OCI-M2 (cell line): ENCODE data around the gene GRIK1.

Source experiments
- DNase-seq: peaks from one replicate; lab custom pipeline; 2025; ENCODE audit not compliant: unreplicated experiment; lab: John Stamatoyannopoulos, UW

The GRIK1 gene

DNA sequence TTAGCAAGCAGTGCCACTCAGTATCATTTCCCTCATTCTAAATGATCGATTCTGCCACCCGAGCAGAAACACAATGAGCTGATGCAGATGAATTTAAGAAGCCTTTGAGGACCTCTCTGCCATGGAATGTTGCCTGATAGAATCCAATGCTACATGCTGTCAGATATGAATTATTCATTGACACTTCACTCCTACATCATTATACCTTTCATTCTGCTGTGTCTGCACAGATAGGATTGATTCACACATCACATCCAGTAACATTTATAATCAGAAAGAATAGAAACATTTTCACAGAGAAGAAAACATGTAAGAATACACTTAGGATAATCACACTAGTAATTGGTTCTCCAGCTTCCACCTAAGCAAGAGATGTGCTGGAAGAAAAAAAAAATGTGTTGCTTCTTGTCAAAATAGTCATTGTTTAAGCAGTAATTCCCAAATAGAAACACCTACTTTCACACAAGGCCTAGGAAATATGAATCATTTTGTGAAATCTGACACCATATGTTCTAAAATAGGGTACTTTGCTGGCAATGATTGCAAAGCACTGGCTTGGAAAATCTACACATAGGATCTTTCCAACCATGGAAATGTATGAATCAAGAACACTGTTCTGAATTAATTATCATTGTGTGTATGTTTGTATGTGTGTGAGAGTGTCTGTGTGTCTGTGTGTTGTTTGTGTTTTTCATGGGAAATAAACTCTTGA lies 110.1 kb downstream of the GRIK1 start:
- no peak for DNase-seq

GRCh38 chr21:29827647-29828046 lies 112.1 kb downstream of the GRIK1 start:
- no peak for DNase-seq

- no peak for DNase-seq
These were observed 112.6 kb downstream of the GRIK1 start for GRCh38 chr21:29827236-29827635.

DNA sequence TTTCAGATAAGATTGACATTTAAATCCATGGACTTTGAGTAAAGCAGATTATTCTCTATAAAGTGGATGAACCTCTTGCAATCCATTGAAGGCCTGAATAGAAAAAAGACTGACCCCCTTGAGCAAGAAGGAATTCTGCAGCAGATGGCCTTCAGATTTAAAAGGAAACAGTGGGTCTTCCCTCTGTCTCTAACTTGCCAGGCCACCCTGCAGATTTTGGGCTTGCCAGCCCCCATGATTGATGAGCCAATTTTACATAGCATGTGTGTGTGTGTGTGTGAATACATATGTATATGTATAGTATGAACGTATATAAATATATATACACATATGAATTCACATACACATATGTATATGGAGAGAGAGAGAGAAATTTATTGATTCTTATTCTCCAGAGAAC lies 113.4 kb downstream of the GRIK1 start:
- DNase-seq, result no peak

DNA sequence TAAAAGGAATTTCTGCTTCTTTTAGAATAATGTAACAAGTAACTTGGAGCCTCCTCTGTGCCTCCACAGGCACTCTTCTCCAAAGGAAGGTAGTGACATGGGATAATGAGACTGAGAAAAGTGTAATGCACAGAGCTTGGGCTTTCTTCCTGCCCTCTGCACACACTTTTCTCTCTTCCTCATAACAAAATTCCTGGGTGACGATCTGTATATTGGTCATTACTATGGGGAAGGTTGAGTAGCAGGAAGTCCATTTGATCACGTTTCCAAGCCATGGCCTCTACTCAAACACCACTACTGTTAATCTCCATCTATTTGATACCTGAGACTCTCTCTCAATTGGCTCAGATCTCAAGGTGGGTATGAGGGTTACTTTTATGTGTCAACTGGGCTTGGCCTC lies 113.9 kb downstream of the GRIK1 start:
- DNase-seq, result no peak

GRCh38 chr21:29825345-29825744 lies 114.5 kb downstream of the GRIK1 start:
- no peak for DNase-seq

- no peak for DNase-seq
These were observed 117.7 kb downstream of the GRIK1 start for GRCh38 chr21:29822064-29822463.

- DNase-seq, result no peak
These were observed 118.6 kb downstream of the GRIK1 start for GRCh38 chr21:29821230-29821629.

DNA sequence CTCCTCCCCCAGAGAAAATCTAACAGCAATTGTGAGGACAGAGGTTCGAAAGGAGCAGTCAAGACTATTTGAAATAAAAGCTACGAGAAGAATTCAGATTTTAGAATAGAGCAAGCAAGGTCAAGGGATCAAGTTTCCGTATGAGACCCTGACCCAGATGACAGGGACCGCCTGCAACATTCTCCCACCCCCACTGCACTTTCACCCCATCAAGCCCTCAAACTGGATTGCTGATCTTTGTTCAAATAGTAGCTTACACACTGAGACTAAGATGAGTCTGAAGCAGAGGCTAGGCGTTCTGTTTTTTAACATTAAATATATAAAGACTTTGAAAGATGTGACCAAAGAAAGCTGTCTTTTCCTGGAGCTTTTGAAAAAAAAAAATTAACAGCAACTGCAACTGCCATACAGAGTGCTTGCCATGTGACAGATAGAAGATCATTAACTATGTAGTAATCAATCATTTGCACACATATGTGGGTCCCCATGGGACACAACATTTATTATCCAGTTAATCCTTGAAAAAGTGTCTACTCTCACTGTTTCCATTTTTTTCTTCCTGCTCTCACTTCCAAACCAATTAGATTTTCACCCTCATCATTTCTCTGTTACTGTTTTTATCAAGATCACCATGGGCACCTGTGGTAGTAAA lies 120.0 kb downstream of the GRIK1 start:
- DNase-seq, result no peak

GRCh38 chr21:29818383-29818921 lies 121.3 kb downstream of the GRIK1 start:
- no peak for DNase-seq

DNA sequence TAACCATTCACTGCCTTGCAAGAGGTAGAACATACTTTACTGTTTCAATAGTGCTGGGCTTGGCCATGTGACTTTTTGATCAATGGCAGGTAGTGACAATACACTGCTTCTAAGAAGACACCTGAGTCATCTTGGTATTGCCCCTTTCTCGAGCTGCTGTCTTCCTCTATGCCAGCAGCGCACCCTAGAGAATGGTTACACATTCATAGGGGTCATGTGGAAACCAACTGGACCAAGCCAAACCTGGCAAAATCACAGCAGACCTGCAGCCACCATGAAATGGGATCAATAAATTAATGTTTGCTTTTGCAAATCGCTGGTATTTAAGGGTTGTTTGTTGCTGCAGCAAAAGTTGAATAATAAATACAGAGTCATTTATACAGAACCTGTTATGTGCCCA lies 122.3 kb downstream of the GRIK1 start:
- DNase-seq, result no peak

DNA sequence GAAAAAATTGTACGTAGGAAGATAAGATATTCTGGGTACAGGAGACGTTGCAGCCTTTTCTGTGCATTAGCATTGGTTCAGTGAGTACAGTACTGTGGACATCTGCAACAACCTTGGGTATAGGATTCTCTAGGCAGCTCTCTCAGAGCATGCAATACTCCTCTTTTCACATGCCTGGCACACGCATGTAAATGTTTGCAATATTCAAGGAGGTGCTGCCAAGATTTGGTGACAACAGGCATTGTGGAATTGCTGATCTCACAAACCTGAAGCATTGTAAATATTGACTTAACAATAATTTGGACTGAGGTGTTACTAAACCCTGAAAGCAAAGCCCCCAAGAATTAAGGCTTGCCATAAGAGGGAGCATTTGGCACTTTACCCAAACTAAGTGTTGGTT lies 126.8 kb downstream of the GRIK1 start:
- no peak for DNase-seq

- no peak for DNase-seq
These were observed 128.9 kb downstream of the GRIK1 start for GRCh38 chr21:29810871-29811270.

DNA sequence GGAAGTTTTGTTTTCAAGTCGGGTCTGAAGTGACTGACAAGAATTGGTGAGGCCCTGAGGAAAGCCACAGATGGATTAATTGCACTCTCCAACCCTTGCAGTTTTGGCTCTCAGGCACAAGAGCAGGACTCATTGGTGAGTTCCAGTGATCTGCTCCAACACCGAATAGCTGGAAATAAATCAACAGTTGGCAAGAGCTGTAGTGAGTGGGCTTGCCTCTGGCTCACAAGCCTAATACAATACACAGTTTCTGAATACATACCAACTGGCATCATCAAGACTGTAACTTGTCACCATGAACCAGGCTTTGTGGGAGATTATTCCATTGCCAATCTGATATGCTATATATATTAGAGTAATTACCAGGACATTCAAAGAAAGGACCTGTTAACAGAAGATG lies 131.6 kb downstream of the GRIK1 start:
- DNase-seq, result no peak

GRCh38 chr21:29805105-29805504 lies 134.7 kb downstream of the GRIK1 start:
- DNase-seq, result no peak

DNA sequence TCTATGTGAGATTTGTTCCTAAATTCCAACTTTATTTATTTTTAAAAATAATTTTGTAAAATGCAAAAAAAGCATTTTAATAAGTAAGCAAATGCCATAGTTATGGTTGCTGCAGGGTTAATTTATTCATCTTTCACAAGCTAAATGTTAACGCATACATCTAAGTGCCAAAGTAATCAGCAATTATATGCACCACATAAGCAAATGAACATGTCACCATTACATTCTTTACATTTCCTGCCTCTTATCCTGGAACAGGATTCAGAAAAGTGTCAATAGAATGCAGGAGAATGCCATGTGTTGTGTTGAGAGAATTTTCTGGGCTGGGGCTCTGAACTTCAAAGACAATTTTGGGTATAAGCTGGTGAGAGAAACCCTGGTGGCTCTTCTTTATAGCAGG lies 136.6 kb downstream of the GRIK1 start:
- no peak for DNase-seq

DNA sequence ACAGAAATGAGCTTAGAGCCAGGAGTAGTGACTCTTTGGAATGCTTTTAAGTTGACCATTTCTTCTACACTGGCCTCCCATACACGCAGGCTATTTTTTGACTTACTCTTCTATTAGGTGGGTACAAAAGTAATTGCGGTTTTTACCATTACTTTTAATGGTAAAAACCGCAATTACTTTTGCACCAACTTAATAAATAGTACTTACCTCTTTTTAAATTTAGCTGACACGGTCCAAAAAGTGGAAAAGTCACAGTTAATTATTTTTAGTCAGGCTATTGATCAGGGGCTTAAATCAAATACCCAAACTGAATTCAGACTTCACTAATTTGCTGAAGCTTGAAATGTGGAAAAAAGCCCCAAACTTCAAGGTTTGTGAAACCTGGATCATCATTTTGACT lies 138.7 kb downstream of the GRIK1 start:
- no peak for DNase-seq

DNA sequence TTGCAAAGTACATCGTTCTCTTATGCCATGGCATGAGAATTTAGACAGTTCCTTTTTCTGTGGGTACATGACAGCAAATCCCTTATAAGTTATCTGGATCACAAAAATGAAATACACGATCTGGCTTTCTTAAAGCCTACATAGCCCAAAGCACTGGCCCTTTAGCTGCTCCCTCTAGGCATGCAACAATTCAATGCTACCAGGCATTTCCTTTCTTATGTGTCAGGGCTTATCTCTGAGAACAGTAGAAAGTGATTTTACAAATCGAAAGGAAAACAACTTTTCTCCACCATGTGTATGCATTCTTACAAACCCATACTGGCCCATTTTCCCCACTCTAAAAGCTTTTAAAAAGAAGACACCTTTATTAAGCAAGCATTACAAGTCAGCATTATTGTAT lies 139.7 kb downstream of the GRIK1 start:
- DNase-seq, result no peak

DNA sequence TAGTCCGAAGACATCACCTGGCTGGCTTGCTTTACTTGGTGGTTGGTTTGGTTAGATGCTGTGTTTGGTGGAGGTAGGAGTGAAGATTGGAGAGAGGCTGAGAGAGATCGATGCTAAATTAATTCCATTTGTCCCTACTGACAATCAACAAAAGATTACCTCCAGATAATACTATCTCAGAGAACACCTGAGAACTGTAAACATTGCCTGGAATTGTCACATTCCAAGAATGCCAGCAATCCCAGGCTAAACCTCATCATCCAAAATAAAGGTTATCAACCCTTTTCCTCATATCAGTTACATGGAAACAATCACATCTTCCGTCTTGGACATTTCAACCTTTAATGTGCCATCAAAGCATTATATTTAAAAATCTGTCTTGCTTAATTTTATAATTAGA lies 141.0 kb downstream of the GRIK1 start:
- DNase-seq, result no peak

DNA sequence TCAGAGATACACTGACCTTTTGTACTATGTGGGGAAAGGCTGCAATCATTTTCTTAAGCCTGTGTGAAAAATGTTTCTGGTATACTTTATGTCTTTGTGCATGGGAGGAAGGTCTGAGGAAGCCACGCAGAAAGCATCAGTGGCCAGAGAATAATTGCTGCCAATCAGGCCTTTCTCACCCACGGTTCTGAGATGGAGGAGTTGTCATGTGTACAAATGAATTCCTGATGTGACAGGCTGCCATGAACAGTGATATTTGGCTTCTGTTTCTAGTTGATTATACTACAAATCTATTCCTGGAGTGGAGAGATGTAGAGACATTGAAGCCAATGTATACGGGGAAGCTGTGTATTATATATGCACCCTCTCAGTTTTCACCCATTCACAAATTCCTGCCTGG lies 142.6 kb downstream of the GRIK1 start:
- no peak for DNase-seq

DNA sequence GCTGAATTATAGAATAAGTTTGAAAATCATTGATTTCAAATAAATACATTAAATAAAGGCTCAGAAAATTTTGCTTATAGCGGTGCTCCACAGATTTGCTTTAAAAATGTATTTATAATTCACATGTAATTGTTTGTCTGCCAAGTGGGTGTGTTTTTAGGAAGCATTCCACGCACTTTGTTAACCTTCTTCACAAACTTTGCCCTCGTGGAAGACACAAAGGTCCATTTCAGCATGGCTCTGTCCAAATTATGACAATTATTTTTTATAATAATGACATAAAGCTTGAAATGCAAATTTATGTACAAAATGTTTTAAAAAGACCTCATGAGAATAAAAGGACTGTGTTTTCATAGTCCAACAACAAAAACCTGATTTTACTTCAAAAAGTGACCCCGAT lies 146.1 kb downstream of the GRIK1 start:
- no peak for DNase-seq

- no peak for DNase-seq
These were observed 150.4 kb downstream of the GRIK1 start for GRCh38 chr21:29789393-29789792.

- DNase-seq, result no peak
These were observed 151.0 kb downstream of the GRIK1 start for GRCh38 chr21:29788752-29789151.
